ENCODE results near the gene COMTD1.

COMTD1 gene

GRCh38 chr10:75261813-75262705 lies 26.3 kb upstream of the COMTD1 start:
- DNase-seq (ENCODE audit: low read depth, low spot score): no peak
- TF ChIP-seq, protein P1, sequence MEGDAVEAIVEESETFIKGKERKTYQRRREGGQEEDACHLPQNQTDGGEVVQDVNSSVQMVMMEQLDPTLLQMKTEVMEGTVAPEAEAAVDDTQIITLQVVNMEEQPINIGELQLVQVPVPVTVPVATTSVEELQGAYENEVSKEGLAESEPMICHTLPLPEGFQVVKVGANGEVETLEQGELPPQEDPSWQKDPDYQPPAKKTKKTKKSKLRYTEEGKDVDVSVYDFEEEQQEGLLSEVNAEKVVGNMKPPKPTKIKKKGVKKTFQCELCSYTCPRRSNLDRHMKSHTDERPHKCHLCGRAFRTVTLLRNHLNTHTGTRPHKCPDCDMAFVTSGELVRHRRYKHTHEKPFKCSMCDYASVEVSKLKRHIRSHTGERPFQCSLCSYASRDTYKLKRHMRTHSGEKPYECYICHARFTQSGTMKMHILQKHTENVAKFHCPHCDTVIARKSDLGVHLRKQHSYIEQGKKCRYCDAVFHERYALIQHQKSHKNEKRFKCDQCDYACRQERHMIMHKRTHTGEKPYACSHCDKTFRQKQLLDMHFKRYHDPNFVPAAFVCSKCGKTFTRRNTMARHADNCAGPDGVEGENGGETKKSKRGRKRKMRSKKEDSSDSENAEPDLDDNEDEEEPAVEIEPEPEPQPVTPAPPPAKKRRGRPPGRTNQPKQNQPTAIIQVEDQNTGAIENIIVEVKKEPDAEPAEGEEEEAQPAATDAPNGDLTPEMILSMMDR (IDR thresholded peaks at IDR 0.05; ENCODE audit: low read depth, low read length): no peak
- H3K4me3 ChIP-seq (ENCODE audit: low read depth, low read length): no peak overlapping the region
- in situ Hi-C loops (cut with HindIII; ENCODE audit: low sequenced_read_pairs): no loop called here

DNA sequence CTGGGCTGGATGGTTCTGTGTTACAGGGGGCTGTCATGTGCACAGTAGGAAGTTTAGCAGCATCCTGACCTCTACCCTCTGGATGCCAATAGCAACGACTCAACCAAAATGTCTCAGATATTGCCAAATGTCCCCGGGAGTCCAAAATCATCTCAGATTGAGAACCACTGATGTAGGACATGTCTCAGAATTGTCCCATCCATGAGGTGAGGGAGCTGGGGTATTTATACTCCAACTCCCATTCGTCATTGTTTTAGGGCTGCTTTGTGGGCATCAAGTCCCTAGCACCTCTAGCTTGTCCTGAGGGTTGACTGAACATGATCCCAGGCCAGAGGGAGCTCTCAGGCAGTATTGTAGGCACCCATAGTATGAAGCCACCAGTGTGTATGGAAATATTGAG lies 25.2 kb upstream of the COMTD1 start:
- in situ Hi-C loops (cut with HindIII; ENCODE audit: low sequenced_read_pairs): no loop called here
- H3K4me3 ChIP-seq (ENCODE audit: low read depth, low read length): no peak overlapping the region
- DNase-seq (ENCODE audit: low read depth, low spot score): no peak
- TF ChIP-seq, protein P1 (IDR thresholded peaks at IDR 0.05; ENCODE audit: low read depth, low read length): no peak

DNA sequence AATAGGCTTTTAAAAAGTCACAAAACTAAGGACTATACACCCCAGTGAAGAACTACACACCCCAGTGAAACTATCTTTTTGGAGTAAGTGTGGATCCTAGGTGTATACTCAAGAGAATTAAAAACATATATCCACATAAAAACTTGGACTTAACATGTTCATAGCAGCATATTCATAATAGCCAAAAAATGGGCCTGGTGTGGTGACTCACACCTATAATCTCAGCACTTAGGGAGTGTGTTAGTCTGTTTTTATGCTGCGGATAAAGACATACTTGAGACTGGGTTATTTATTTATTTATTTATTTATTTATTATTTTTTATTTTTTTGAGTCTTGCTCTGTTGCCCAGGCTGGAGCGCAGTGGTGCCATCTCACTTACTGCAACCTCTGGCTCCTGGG lies 19.0 kb upstream of the COMTD1 start:
- TF ChIP-seq, protein P1 (IDR thresholded peaks at IDR 0.05; ENCODE audit: low read depth, low read length): no peak
- in situ Hi-C loops (cut with HindIII; ENCODE audit: low sequenced_read_pairs): no loop called here
- DNase-seq (ENCODE audit: low read depth, low spot score): no peak
- H3K4me3 ChIP-seq (ENCODE audit: low read depth, low read length): no peak overlapping the region

- no peak overlapping the region for H3K4me3 ChIP-seq (ENCODE audit: low read depth, low read length)
- in situ Hi-C loops (cut with HindIII; ENCODE audit: low sequenced_read_pairs): no loop called here
- TF ChIP-seq, protein P1 (IDR thresholded peaks at IDR 0.05; ENCODE audit: low read depth, low read length): no peak
- no peak for DNase-seq (ENCODE audit: low read depth, low spot score)
Measured at GRCh38 chr10:75253281-75254220, 17.8 kb upstream of the COMTD1 start.

- TF ChIP-seq, protein P1 (IDR thresholded peaks at IDR 0.05; ENCODE audit: low read depth, low read length): no peak
- DNase-seq (ENCODE audit: low read depth, low spot score): no peak
- no peak overlapping the region for H3K4me3 ChIP-seq (ENCODE audit: low read depth, low read length)
- in situ Hi-C loops (cut with HindIII; ENCODE audit: low sequenced_read_pairs): no loop called here
Measured at GRCh38 chr10:75250934-75251333, 15.2 kb upstream of the COMTD1 start.

DNA sequence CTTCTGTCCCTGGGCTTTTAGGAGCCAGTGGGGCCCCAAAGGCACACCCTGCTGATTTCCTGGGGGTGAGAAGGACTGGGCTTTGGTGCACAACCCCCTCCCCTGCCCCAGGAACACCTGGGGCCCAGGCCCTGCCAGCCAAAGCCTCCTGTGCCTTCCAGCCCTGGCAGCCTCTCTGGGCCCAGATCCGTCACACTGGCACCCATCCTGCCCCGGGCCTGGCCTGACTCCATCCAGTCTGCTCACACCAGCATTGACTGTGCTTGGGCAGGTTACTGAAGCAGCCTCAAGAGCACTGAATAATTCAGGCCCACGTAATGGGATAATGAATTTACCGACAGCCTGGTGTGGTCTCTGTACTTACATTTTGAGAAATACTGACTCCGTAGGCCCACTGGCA lies 12.0 kb upstream of the COMTD1 start:
- DNase-seq (ENCODE audit: low read depth, low spot score): no peak
- in situ Hi-C loops (cut with HindIII; ENCODE audit: low sequenced_read_pairs): no loop called here
- TF ChIP-seq, protein P1 (IDR thresholded peaks at IDR 0.05; ENCODE audit: low read depth, low read length): no peak
- no peak overlapping the region for H3K4me3 ChIP-seq (ENCODE audit: low read depth, low read length)

All from astrocyte of the spinal cord (primary cell).